Measurements from ENCODE around the gene SLC25A23. TPM values are rescaled to one million over a fixed set of nuclear protein-coding genes. Genes with fewer than 3 reads are reported as not detected.

The SLC25A23 gene
- total RNA-seq, 4 donors from 2014 or later, result 13.8 to 69.1 (median 36.5) TPM

GRCh38 chr19:6412447-6413091, 47.0 kb downstream of the SLC25A23 start:
- H3K9me3 ChIP-seq, result no peaks in the 10 kb centered on the region
- peak overlapping the region; percentile 83 to 86 for H3K27ac ChIP-seq
- DNase-seq, result peak in 1 of 2 donors; percentile 53
- no peak for TF ChIP-seq POLR2A (IDR thresholded peaks at IDR 0.05)
- TF ChIP-seq, protein P1, sequence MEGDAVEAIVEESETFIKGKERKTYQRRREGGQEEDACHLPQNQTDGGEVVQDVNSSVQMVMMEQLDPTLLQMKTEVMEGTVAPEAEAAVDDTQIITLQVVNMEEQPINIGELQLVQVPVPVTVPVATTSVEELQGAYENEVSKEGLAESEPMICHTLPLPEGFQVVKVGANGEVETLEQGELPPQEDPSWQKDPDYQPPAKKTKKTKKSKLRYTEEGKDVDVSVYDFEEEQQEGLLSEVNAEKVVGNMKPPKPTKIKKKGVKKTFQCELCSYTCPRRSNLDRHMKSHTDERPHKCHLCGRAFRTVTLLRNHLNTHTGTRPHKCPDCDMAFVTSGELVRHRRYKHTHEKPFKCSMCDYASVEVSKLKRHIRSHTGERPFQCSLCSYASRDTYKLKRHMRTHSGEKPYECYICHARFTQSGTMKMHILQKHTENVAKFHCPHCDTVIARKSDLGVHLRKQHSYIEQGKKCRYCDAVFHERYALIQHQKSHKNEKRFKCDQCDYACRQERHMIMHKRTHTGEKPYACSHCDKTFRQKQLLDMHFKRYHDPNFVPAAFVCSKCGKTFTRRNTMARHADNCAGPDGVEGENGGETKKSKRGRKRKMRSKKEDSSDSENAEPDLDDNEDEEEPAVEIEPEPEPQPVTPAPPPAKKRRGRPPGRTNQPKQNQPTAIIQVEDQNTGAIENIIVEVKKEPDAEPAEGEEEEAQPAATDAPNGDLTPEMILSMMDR (IDR thresholded peaks at IDR 0.05), result peak in 3 of 4 experiments; percentile 10 to 37 (median 32)
- intact Hi-C loops (cut with DNase I; ENCODE audit: low total_unique reads), result no loop called here
- H3K27me3 ChIP-seq, result no peaks in the 10 kb centered on the region
- peaks cover 4 to 5% of the 10 kb centered on the region in 2 donors for H3K4me1 ChIP-seq
- H3K36me3 ChIP-seq, result no peaks in the 10 kb centered on the region
- no peak overlapping the region for H3K4me3 ChIP-seq

GRCh38 chr19:6412061-6412446, 47.5 kb downstream of the SLC25A23 start:
- Histone ChIP-seq H3K9me3 (no peaks in the 10 kb centered on the region), H3K27me3 (no peaks in the 10 kb centered on the region), H3K4me3 (no peak overlapping the region), H3K27ac (peak overlapping the region; percentile 83 to 86), H3K36me3 (no peaks in the 10 kb centered on the region), H3K4me1 (peaks cover under 1 to 4% of the 10 kb centered on the region in 2 donors)
- intact Hi-C loops (cut with DNase I; ENCODE audit: low total_unique reads), result no loop called here
- TF ChIP-seq, protein P1 (IDR thresholded peaks at IDR 0.05), result no peak
- TF ChIP-seq POLR2A (IDR thresholded peaks at IDR 0.05), result no peak
- no peak for DNase-seq

DNA sequence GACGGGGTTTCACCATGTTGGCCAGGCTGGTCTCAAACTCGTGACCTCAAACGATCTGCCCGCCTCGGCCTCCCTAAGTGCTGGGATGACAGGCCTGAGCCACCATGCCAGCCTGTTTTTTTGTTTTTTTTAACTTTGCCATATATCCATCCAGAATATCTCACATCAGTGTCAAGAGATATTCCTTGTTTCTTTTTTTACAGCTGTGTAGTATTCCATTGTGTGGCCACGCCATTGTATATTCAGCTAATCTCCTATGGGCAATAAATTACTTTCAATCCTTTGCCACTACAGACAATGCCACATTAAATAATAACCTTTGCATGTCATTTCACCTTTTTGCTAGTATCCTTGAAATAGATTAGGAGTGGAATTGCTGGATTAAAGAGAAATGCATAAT, 50.2 kb downstream of the SLC25A23 start:
- Histone ChIP-seq H3K4me1 (peaks cover 0 to 4% of the 10 kb centered on the region in 2 donors), H3K9me3 (no peaks in the 10 kb centered on the region), H3K4me3 (no peak overlapping the region), H3K36me3 (no peaks in the 10 kb centered on the region), H3K27ac (no peak overlapping the region), H3K27me3 (no peaks in the 10 kb centered on the region)
- DNase-seq, result no peak
- intact Hi-C loops (cut with DNase I; ENCODE audit: low total_unique reads), result no loop called here
- TF ChIP-seq, protein P1 (IDR thresholded peaks at IDR 0.05), result no peak
- no peak for TF ChIP-seq POLR2A (IDR thresholded peaks at IDR 0.05)

DNA sequence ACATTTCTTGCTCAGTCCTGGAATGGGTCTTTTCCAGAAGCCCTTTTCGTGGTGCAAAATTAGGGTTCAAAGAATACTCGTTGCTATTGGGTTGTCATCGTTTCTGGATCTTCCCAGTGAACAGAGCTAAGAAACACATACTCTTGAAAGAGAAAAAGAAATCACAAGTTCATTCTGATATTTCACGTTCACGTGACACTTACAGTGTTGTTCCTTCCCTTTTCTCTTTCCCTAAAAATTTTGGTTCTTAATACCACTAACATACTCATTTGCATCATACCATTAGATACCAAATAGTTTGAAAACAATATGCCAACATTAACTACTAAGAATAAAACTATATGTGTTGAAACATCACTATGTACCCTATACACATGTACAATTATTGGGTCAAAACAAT, 53.2 kb downstream of the SLC25A23 start:
- H3K9me3 ChIP-seq, result no peaks in the 10 kb centered on the region

More for the DNA sequence above, 53.2 kb downstream of the SLC25A23 start:
- Histone ChIP-seq H3K36me3 (no peaks in the 10 kb centered on the region), H3K27ac (no peak overlapping the region), H3K27me3 (no peaks in the 10 kb centered on the region), H3K4me1 (no peaks in the 10 kb centered on the region), H3K4me3 (no peak overlapping the region)
- DNase-seq, result no peak
- no peak for TF ChIP-seq POLR2A (IDR thresholded peaks at IDR 0.05)
- TF ChIP-seq, protein P1 (IDR thresholded peaks at IDR 0.05), result no peak
- intact Hi-C loops (cut with DNase I; ENCODE audit: low total_unique reads), result no loop called here

Data from uterus (tissue), 4 donors.